ENCODE measurements around the gene ALOX12B. TPM values are rescaled to one million over a fixed set of nuclear protein-coding genes. Genes with fewer than 3 reads are reported as not detected.
A peak's percentile ranks its signal among the peaks of the same experiment; 100 is the strongest.
"Not testable (repeated sequence)": the region's sequence is repeated elsewhere in the genome, so short reads cannot be mapped to it uniquely, and the experiment has no call there.

Gene ALOX12B
- total RNA-seq, 2 donors from 2014 or later: 0.48 to 0.69 TPM

- no peak for TF ChIP-seq CTCF (IDR thresholded peaks at IDR 0.05)
- no peaks in the 10 kb centered on the region for H3K9me3 ChIP-seq
- H3K27me3 ChIP-seq: peaks cover 34% of the 10 kb centered on the region
- no peak overlapping the region for H3K4me3 ChIP-seq
- no peaks in the 10 kb centered on the region for H3K36me3 ChIP-seq
- no peak for DNase-seq
- H3K27ac ChIP-seq: no peak overlapping the region
- intact Hi-C loops (cut with DNase I): loop anchor here (5.0 kb wide), 1 partner anchor 44 kb away; no protein-coding TSS in a partner anchor
- peaks cover 18% of the 10 kb centered on the region for H3K4me1 ChIP-seq
- no peak overlapping the region for H3K9ac ChIP-seq (ENCODE audit: low read depth in 2 of 2, low read length in 2 of 2)
Measured at GRCh38 chr17:8116776-8117175, 29.3 kb upstream of the ALOX12B start.

DNA sequence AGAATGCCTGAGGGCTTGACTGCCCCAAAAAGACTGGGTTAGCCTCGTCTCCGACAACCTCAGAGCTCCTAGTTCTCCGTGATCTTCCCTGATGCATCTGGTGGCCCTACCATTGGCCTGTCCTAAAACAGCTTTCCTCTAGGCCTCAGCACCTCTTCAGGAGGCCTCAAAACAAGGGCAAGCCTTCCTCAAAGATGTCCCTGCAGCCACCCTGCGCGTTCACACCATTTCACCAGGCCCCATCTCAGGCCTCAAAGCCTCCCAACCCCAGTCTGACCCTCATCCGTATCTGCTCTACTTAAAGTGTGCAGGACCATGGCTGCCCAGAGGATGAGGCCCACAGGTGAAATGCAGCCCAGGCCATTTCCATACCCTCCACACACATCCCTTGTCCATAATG is 23.4 kb upstream of the ALOX12B start:
- Histone ChIP-seq H3K27me3 (peaks cover 7% of the 10 kb centered on the region), H3K36me3 (no peaks in the 10 kb centered on the region), H3K4me1 (no peaks in the 10 kb centered on the region), H3K4me3 (no peak overlapping the region), H3K27ac (no peak overlapping the region), H3K9me3 (no peaks in the 10 kb centered on the region), H3K9ac (ENCODE audit: low read depth in 2 of 2, low read length in 2 of 2) (no peak overlapping the region)
- DNase-seq: no peak
- no peak for TF ChIP-seq CTCF (IDR thresholded peaks at IDR 0.05)
- intact Hi-C loops (cut with DNase I): no loop called here

DNA sequence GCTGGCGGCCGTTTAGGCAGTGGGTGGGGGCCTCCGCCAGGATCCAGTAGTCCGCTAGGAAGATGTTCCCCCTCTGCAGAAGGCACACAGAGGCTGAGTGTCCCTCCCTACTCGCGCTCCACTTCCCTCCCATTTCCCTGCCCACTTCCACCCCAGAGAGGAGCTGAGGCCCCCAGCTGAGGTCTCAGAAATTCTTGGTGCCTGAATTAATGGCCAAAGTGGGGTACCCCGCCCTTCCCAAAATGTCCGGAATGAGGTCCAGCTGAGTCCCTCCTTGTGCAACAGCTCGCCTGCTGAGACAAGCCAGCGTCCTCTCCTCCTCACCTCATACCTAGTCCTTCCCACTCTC is 22.9 kb upstream of the ALOX12B start:
- Histone ChIP-seq H3K36me3 (no peaks in the 10 kb centered on the region), H3K9me3 (no peaks in the 10 kb centered on the region), H3K9ac (ENCODE audit: low read depth in 2 of 2, low read length in 2 of 2) (no peak overlapping the region), H3K27ac (no peak overlapping the region), H3K4me1 (no peaks in the 10 kb centered on the region), H3K4me3 (no peak overlapping the region), H3K27me3 (peaks cover 7% of the 10 kb centered on the region)
- no peak for DNase-seq
- intact Hi-C loops (cut with DNase I): no loop called here
- no peak for TF ChIP-seq CTCF (IDR thresholded peaks at IDR 0.05)

DNA sequence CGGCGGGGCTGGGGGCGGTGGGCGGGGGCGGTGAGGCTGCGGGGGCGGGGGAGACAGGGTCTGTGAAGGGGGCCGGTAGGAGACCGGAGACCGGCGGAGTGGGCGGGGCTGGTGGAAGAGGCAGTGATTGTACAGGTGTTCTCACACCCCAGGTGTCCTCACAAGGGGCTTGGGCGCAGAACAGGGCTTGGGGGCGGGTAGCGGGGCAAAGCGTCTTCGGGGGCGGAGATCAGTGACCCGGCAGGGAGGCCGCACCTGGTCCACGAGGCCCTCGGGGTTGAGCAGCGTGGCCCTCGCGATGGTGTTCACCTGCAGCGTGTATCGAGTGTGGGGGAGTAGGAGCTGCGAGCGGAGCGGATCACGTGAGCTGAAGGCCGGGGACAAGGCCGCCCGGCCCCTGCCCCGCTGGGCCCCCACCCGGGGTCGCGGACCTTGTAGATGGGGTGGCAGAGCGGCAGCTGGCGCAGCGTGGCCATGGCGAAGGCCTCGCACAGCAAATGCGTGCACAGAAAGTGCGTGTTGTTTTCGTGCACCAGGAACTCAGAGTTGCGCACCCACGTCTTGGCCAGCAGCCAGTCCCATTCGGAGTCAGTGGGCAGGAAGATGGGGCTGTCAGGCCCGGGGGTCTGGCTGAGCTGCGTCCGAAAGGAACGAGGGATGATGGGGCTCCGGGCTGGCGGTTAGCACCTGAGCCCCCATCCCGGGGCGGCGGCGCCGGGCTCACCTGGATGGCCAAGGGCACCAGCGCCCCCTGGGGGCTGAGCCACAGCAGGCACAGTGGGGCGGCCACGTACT is 22.3 kb upstream of the ALOX12B start:
- Histone ChIP-seq H3K9me3 (no peaks in the 10 kb centered on the region), H3K36me3 (no peaks in the 10 kb centered on the region), H3K4me1 (no peaks in the 10 kb centered on the region), H3K27ac (no peak overlapping the region), H3K4me3 (peak overlapping the region; percentile 31), H3K27me3 (peaks cover 7% of the 10 kb centered on the region), H3K9ac (ENCODE audit: low read depth in 2 of 2, low read length in 2 of 2) (no peak overlapping the region)
- TF ChIP-seq CTCF (IDR thresholded peaks at IDR 0.05): peak; percentile 73
- intact Hi-C loops (cut with DNase I): no loop called here
- peak; percentile 75 for DNase-seq

DNA sequence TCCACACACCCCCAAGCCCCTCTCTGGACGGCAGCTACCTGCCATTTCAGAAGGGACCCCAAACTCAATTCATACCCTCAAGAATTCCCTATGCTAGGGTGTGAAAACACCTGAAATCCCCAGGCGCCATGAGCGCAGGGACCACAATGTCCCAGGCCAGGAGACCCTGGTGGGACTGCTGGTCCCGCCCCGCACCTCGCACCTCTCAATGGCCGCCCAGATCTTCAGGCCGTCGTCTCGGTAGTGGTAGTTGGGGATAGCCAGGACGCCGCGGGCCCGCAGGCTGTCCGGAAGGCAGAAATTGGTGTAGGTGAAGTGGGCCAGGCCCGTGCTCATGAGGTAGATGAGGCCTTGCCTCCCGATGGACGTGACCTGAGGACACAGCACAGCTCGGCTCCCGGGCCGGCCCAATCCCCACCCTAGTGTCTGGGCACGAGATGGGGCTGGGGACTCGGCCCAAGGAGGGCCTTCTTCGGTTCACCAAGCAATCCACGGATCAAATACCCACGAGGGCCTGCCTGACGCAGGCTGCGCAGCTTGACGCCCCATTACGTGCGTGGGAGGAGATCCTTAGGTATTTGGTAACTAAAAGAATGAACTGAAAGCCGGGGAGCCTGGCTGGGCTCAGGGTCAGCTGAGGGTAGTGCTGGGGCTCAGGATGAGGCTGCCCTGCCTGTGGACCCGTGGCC is 21.6 kb upstream of the ALOX12B start:
- DNase-seq: no peak
- H3K9ac ChIP-seq (ENCODE audit: low read depth in 2 of 2, low read length in 2 of 2): no peak overlapping the region
- no peaks in the 10 kb centered on the region for H3K36me3 ChIP-seq
- no peak overlapping the region for H3K27ac ChIP-seq
- H3K9me3 ChIP-seq: no peaks in the 10 kb centered on the region
- intact Hi-C loops (cut with DNase I): no loop called here
- TF ChIP-seq CTCF (IDR thresholded peaks at IDR 0.05): no peak
- no peak overlapping the region for H3K4me3 ChIP-seq
- peaks cover 4% of the 10 kb centered on the region for H3K27me3 ChIP-seq
- no peaks in the 10 kb centered on the region for H3K4me1 ChIP-seq

GRCh38 chr17:8106980-8107379 is 19.5 kb upstream of the ALOX12B start:
- H3K4me3 ChIP-seq; DNase-seq; H3K27me3 ChIP-seq; H3K36me3 ChIP-seq; H3K9ac ChIP-seq (ENCODE audit: low read depth in 2 of 2, low read length in 2 of 2); H3K4me1 ChIP-seq; intact Hi-C loops (cut with DNase I); H3K9me3 ChIP-seq; H3K27ac ChIP-seq: not testable (repeated sequence)
